Colonic mucosa (tissue), 4 donors: ENCODE data around the gene ST6GALNAC1. TPM values are rescaled to one million over a fixed set of nuclear protein-coding genes. Genes with fewer than 3 reads are reported as not detected.

Source experiments
- DNase-seq: peaks from one replicate; pipeline ENCODE4 v3.0.0-alpha.2; 2020
- H3K27ac ChIP-seq: fragments of 200-600 bp; one replicate; pipeline ENCODE4 v1.8.0; 2021
- H3K27me3 ChIP-seq: fragments of 200-600 bp; one replicate; pipeline ENCODE4 v1.8.0; 2021
- H3K36me3 ChIP-seq: fragments of 200-600 bp; one replicate; pipeline ENCODE4 v1.8.0; 2021
- H3K4me1 ChIP-seq: fragments of 200-600 bp; one replicate; pipeline ENCODE4 v1.8.0; 2021; ENCODE audit warnings: mild to moderate bottlenecking
- H3K4me3 ChIP-seq: fragments of 200-600 bp; one replicate; pipeline ENCODE4 v1.8.0; 2021
- H3K9ac ChIP-seq, 2 donors: one replicate each; pipeline ENCODE4 v1.7.0; 2013; ENCODE audit warnings: control low read depth in 2 of 2, low read depth in 2 of 2, low read length in 2 of 2
- H3K9me3 ChIP-seq: fragments of 200-600 bp; one replicate; pipeline ENCODE4 v1.8.0; 2021
- CTCF ChIP-seq: fragments of 200-600 bp; IDR thresholded peaks from one replicate; pipeline ENCODE4 v1.8.0; 2022; ENCODE audit warnings: antibody characterized with exemption, mild to moderate bottlenecking
- intact Hi-C: fragments of 100-400 bp; cut with DNase I; formaldehyde crosslinking; loops from one replicate; pipeline ENCODE4 v1.14.1; 2022
- total RNA-seq, 2 donors: library from RNA; stranded (reverse); fragmentation: NEBNext Ultra II Directional in 1 of 2; extraction: Animal tissue kit (Norgen Biotek cat#: 25700) in 1 of 2; gene quantifications; one replicate each; pipeline ENCODE4 v1.2.1, GENCODE V29; 2021
- donor health status: healthy.
- donor health status: DM: no; HTN: no; CAD: no.
- donor health status: DM: no; HTN: no; CAD: no.

ST6GALNAC1 gene
- total RNA-seq, 2 donors from 2014 or later: 311 to 465 TPM

- Histone ChIP-seq H3K4me3 (no peak overlapping the region), H3K4me1 (peaks cover 12% of the 10 kb centered on the region), H3K27ac (peak overlapping the region; percentile 99)
Measured at GRCh38 chr17:76672892-76673291, 29.3 kb upstream of the ST6GALNAC1 start.

GRCh38 chr17:76672270-76672851 lies 28.8 kb upstream of the ST6GALNAC1 start:
- no peak for TF ChIP-seq CTCF
- Histone ChIP-seq H3K27ac (peak overlapping the region; percentile 99), H3K27me3 (no peaks in the 10 kb centered on the region), H3K4me1 (peaks cover 12% of the 10 kb centered on the region), H3K9me3 (no peaks in the 10 kb centered on the region), H3K4me3 (peak overlapping the region; percentile 54), H3K9ac (peak overlapping the region; percentile 68 to 93), H3K36me3 (no peaks in the 10 kb centered on the region)
- intact Hi-C loops: no loop called here
- DNase-seq: peak; percentile 74

More at GRCh38 chr17:76672892-76673291, 29.3 kb upstream of the ST6GALNAC1 start:
- H3K9me3 ChIP-seq: no peaks in the 10 kb centered on the region
- DNase-seq: no peak
- intact Hi-C loops: no loop called here
- H3K9ac ChIP-seq: peak overlapping the region in 1 of 2 donors; percentile 93
- TF ChIP-seq CTCF: no peak
- H3K36me3 ChIP-seq: no peaks in the 10 kb centered on the region
- H3K27me3 ChIP-seq: no peaks in the 10 kb centered on the region

- no peak for DNase-seq
- Histone ChIP-seq H3K9ac (peak overlapping the region; percentile 68 to 93), H3K4me3 (peak overlapping the region; percentile 54), H3K36me3 (no peaks in the 10 kb centered on the region), H3K27me3 (no peaks in the 10 kb centered on the region), H3K27ac (peak overlapping the region; percentile 99), H3K4me1 (peaks cover 12% of the 10 kb centered on the region), H3K9me3 (no peaks in the 10 kb centered on the region)
- no peak for TF ChIP-seq CTCF
- intact Hi-C loops: no loop called here
Measured at GRCh38 chr17:76671912-76672262, 28.3 kb upstream of the ST6GALNAC1 start.

GRCh38 chr17:76671123-76671911 lies 27.8 kb upstream of the ST6GALNAC1 start:
- peak; percentile 100 for DNase-seq
- no peaks in the 10 kb centered on the region for H3K9me3 ChIP-seq
- peak overlapping the region; percentile 67 to 93 for H3K9ac ChIP-seq
- peak overlapping the region; percentile 99 for H3K27ac ChIP-seq
- TF ChIP-seq CTCF: no peak
- no peaks in the 10 kb centered on the region for H3K27me3 ChIP-seq
- peak overlapping the region; percentile 54 for H3K4me3 ChIP-seq
- intact Hi-C loops: no loop called here
- H3K36me3 ChIP-seq: no peaks in the 10 kb centered on the region
- H3K4me1 ChIP-seq: peaks cover 12% of the 10 kb centered on the region

- peak overlapping the region; percentile 67 to 93 for H3K9ac ChIP-seq
- H3K4me1 ChIP-seq: peaks cover 12% of the 10 kb centered on the region
- H3K9me3 ChIP-seq: no peaks in the 10 kb centered on the region
- H3K36me3 ChIP-seq: no peaks in the 10 kb centered on the region
- H3K4me3 ChIP-seq: peak overlapping the region; percentile 24
- intact Hi-C loops: no loop called here
- TF ChIP-seq CTCF: no peak
- no peak for DNase-seq
- peak overlapping the region; percentile 99 for H3K27ac ChIP-seq
- no peaks in the 10 kb centered on the region for H3K27me3 ChIP-seq
Measured at GRCh38 chr17:76670718-76671122, 27.2 kb upstream of the ST6GALNAC1 start.
